HFF-Myc (cell line): Measurements from ENCODE around the gene MBD3L5.

Experiments
- DNase-seq: peaks from one replicate; pipeline ENCODE4 v3.0.0-alpha.2; 2011; ENCODE audit warnings: low read depth; ENCODE audit errors: extremely low read depth
- H3K4me3 ChIP-seq: replicated peaks from 2 replicates; pipeline ENCODE4 v1.5.1; 2011; ENCODE audit warnings: low read depth, mild to moderate bottlenecking, control low read depth, low read length
- TF ChIP-seq, protein P1 (sequence below): IDR thresholded peaks from 2 replicates; pipeline ENCODE4 v1.5.1; 2012; ENCODE audit warnings: mild to moderate bottlenecking, low read depth, low read length, control low read depth; ENCODE audit errors: missing control alignments

The MBD3L5 gene

GRCh38 chr19:6999933-7000332, 30.4 kb upstream of the MBD3L5 start:
- no peak for DNase-seq
- H3K4me3 ChIP-seq = no peak overlapping the region
- TF ChIP-seq, protein P1, sequence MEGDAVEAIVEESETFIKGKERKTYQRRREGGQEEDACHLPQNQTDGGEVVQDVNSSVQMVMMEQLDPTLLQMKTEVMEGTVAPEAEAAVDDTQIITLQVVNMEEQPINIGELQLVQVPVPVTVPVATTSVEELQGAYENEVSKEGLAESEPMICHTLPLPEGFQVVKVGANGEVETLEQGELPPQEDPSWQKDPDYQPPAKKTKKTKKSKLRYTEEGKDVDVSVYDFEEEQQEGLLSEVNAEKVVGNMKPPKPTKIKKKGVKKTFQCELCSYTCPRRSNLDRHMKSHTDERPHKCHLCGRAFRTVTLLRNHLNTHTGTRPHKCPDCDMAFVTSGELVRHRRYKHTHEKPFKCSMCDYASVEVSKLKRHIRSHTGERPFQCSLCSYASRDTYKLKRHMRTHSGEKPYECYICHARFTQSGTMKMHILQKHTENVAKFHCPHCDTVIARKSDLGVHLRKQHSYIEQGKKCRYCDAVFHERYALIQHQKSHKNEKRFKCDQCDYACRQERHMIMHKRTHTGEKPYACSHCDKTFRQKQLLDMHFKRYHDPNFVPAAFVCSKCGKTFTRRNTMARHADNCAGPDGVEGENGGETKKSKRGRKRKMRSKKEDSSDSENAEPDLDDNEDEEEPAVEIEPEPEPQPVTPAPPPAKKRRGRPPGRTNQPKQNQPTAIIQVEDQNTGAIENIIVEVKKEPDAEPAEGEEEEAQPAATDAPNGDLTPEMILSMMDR = no peak

DNA sequence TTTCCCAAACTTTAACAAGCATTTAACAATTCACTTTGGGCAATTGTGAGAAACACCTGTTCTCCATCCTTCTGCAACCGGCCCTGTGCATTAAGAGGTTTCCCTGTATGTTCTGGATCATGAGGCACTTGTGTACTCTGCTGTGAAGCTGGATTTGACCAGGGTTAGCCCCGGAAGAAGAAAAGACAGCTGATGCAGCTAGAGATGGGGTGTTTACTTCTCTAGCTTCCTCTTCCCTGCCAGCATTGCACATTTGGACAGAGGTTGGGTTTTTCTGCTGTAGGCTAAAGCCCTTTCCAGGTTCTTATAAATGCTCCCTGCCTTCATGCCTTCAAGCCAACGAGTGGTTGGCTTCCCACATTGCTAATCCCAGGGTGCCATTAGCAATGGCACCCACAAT, 30.0 kb upstream of the MBD3L5 start:
- DNase-seq = no peak
- TF ChIP-seq, protein P1 = no peak
- H3K4me3 ChIP-seq = no peak overlapping the region

DNA sequence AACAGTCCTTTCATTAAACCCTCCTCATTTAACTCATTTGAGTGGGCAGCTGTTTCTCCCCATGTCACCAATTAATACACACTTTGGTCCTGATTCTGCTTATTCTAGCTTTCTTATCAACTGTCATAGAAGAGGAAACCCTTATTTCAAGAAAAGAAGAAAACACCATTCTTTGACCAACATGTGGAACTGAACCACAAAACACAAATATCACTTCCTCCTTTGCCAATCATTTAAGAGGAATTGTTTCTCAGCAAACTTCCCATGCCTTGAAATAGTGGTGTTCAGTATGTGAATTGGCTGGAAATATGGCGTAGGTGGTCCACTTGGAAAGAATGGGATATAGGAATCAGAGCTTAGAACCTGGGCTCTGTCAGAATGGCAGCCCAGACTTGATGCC, 29.6 kb upstream of the MBD3L5 start:
- TF ChIP-seq, protein P1 = no peak
- no peak for DNase-seq
- H3K4me3 ChIP-seq = no peak overlapping the region

DNA sequence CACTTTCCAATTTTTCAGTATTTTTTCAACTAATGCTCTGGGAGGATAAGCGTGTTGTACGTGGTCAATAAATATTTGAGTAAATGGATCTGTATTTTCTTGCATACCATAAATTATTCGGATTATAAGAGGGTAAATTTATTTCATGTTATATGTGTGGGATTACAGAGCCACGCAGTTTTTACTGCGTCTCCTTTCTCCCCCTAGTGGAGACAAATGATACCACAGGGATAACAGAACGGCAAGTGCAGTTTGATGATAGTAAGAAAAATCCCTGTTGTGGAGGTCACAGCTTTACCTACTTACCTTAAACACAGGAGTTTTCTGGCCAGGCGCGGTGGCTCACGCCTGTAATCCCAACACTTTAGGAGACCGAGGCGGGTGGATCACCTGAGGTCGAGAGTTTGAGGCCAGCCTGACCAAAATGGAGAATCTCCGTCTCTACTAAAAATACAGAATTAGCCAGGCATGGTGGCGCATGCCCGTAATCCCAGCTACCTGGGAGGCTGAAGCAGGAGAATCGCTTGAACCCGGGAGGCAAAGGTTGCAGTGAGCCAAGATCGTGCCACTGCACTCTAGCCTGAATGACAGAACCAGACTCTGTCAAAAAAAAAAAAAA, 26.0 kb upstream of the MBD3L5 start:
- no peak for DNase-seq
- TF ChIP-seq, protein P1 = peak; percentile 48
- no peak overlapping the region for H3K4me3 ChIP-seq

- TF ChIP-seq, protein P1 = no peak
- DNase-seq = no peak
- no peak overlapping the region for H3K4me3 ChIP-seq
Observed at GRCh38 chr19:7006135-7006704, 24.2 kb upstream of the MBD3L5 start.

DNA sequence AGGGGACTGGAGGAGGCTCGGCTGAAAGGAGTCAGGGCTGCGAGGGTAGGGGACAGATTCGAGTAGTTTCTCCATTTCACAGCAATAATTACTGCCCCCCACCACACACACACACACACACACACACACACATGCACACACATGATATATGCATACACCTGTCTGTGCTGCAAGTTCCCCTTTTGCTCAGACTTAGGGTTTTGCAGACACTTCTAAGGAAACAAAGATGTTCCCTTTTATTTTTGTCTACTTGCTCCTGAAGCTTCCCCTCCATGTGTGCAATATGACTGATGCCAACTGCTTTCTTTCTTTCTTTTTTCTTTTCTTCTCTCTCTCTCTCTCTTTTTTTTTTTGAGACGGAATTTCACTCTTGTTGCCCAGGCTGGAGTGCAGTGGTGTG, 22.5 kb upstream of the MBD3L5 start:
- TF ChIP-seq, protein P1 = no peak
- DNase-seq = no peak
- no peak overlapping the region for H3K4me3 ChIP-seq
